Mammary epithelial cell (primary cell): ENCODE results near the gene MECP2.

Experiments used
- EZH2 ChIP-seq: IDR thresholded peaks from 2 replicates; pipeline ENCODE4 v1.6.1; 2012; ENCODE audit warnings: low read length, inconsistent platforms, borderline replicate concordance
- TF ChIP-seq, protein P1 (sequence below), 2 donors: IDR thresholded peaks in 1 of 2; conservative IDR thresholded peaks in 1 of 2; 2 replicates each; pipeline ENCODE4 v1.5.1; 2011 to 2012; ENCODE audit warnings: inconsistent platforms in 2 of 2, low read length in 2 of 2, mild to moderate bottlenecking in 2 of 2, control low read depth in 1 of 2, low read depth in 1 of 2; ENCODE audit not compliant: insufficient read depth in 1 of 2; ENCODE audit errors: extremely low read depth in 1 of 2

DNA sequence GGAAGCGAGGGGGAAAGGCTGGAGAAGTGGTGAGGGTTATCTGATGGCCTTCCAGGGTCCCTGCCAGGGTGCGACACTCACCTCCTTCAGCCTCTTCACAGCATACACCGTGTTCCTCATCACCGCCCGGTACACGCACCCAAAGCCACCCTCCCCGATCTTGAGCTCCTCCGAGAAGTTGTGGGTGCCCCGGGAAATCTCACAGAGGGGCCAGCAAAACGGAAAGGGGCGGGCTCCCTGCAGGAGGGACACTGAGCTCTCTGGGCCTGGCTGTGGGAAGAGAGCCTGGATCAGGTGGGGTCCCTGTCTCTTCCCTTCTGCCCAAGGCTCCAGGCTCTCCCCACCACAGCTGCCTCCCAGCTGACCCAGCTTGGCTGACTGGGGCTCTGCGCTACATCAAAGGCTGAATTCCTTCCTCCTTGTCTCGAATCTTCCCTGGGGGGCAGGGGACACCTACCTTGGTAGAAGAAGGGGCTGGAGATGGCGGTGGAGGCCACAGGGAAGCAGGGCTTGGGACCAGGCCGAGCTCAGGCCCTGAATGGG is 78.9 kb downstream of the MECP2 start:
- TF ChIP-seq EZH2 = no peak
- TF ChIP-seq, protein P1, sequence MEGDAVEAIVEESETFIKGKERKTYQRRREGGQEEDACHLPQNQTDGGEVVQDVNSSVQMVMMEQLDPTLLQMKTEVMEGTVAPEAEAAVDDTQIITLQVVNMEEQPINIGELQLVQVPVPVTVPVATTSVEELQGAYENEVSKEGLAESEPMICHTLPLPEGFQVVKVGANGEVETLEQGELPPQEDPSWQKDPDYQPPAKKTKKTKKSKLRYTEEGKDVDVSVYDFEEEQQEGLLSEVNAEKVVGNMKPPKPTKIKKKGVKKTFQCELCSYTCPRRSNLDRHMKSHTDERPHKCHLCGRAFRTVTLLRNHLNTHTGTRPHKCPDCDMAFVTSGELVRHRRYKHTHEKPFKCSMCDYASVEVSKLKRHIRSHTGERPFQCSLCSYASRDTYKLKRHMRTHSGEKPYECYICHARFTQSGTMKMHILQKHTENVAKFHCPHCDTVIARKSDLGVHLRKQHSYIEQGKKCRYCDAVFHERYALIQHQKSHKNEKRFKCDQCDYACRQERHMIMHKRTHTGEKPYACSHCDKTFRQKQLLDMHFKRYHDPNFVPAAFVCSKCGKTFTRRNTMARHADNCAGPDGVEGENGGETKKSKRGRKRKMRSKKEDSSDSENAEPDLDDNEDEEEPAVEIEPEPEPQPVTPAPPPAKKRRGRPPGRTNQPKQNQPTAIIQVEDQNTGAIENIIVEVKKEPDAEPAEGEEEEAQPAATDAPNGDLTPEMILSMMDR (conservative IDR thresholded peaks at IDR 0.05 in 1 of 2, IDR thresholded peaks at IDR 0.05 in 1 of 2; ENCODE audit: extremely low read depth in 1 of 2, insufficient read depth in 1 of 2, low read depth in 1 of 2, low read length in 2 of 2) = no peak
